GM10266 (cell line): Measurements from ENCODE around the gene PATZ1.

Experiments used
- DNase-seq: peaks from one replicate; pipeline ENCODE4 v3.0.0; 2012; ENCODE audit errors: extremely low spot score
- CTCF ChIP-seq: IDR thresholded peaks from 2 replicates; pipeline ENCODE4 v1.5.1; 2012; ENCODE audit warnings: mild to moderate bottlenecking, low read depth; ENCODE audit not compliant: control insufficient read depth, insufficient read depth; ENCODE audit errors: missing control alignments

The PATZ1 gene

GRCh38 chr22:31290494-31291471 is 55.4 kb downstream of the PATZ1 start:
- no peak for TF ChIP-seq CTCF
- peak; percentile 96 for DNase-seq

GRCh38 chr22:31289344-31289743 is 56.8 kb downstream of the PATZ1 start:
- no peak for DNase-seq
- no peak for TF ChIP-seq CTCF

- no peak for TF ChIP-seq CTCF
- DNase-seq, result no peak
Observed at GRCh38 chr22:31288496-31289240, 57.5 kb downstream of the PATZ1 start.

GRCh38 chr22:31287818-31288495 is 58.2 kb downstream of the PATZ1 start:
- TF ChIP-seq CTCF, result no peak
- peak; percentile 32 for DNase-seq

- no peak for TF ChIP-seq CTCF
- DNase-seq, result peak; percentile 52
Observed at GRCh38 chr22:31286360-31287255, 59.5 kb downstream of the PATZ1 start.

- TF ChIP-seq CTCF, result no peak
- DNase-seq, result no peak
Observed at GRCh38 chr22:31284281-31285155, 61.6 kb downstream of the PATZ1 start.
